Measurements from ENCODE around the gene CEBPA. TPM values are rescaled to one million over a fixed set of nuclear protein-coding genes. Genes with fewer than 3 reads are reported as not detected.
A peak's percentile ranks its signal among the peaks of the same experiment; 100 is the strongest.

The CEBPA gene
- total and polyA plus RNA-seq, 10 donors: 7.4 to 27.7 (median 18.0) TPM

DNA sequence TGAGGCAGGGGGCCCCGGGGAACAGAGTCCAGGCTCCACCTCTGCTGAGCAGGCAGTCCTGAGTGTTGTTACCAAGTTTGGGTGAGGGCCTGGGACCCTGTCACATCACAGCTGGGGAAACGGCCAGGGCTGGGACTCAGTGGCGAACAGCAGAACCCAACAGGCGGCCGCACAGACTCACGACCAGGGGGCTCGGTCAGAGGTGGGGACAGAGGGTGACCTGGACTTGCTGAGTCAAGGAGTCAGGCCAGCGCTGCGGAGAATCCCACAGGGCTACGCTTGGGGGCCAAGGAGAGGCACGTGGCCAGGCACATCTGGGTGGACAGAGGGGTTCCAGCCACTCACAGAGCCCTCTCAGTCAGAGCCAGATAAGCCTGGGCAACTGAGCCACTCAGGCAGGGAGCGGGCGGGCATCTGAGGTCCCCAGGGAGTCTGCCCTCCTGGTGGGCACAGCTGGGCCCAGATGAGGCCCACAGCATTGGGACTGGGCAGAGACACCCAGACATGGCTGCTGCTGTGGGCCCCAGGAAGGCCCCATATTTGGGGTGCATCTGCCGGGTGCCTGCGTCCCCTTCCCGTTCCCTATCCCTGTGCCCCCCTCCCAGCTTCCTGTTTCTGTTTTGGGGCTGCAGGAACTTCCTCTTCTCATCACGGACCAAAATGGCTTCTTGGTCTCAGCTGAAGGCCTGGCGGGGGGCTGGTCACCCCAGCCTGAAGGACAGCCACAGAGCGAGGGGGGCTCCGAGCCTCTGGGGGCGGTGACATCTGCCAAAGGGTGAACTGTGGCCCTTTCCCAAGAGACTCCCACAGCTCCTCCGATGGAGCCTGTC lies 34.0 kb downstream of the CEBPA start:
- H3K4me1 ChIP-seq: peaks cover 0 to 32% (median 15%) of the 10 kb centered on the region in 6 donors
- 46 to 71% (median 64%) methylated on average over 9 to 22 of the region's 22 CpGs for WGBS, 5 donors
- peak overlapping the region in 3 of 8 donors; percentile 50 to 81 (median 60) for H3K27ac ChIP-seq
- no peak for TF ChIP-seq POLR2A (IDR thresholded peaks at IDR 0.05)
- TF ChIP-seq POLR2AphosphoS5 (IDR thresholded peaks at IDR 0.05): peak in 1 of 3 donors; percentile 28
- no peaks in the 10 kb centered on the region for H3K9me3 ChIP-seq
- DNase-seq: peak; percentile 74
- no peaks in the 10 kb centered on the region for H3K36me3 ChIP-seq
- peak overlapping the region in 1 of 8 donors; percentile 2 for H3K4me3 ChIP-seq
- H3K27me3 ChIP-seq (replicated peaks in 1 of 7): peaks cover 0 to 26% (median 0%) of the 10 kb centered on the region in 7 donors
- intact Hi-C loops (cut with DNase I; ENCODE audit: low total_unique reads): no loop called here

- peak; percentile 77 for DNase-seq
- H3K27ac ChIP-seq: peak overlapping the region in 3 of 8 donors; percentile 50 to 81 (median 60)
Observed at GRCh38 chr19:33267706-33268105, 34.6 kb downstream of the CEBPA start.

DNA sequence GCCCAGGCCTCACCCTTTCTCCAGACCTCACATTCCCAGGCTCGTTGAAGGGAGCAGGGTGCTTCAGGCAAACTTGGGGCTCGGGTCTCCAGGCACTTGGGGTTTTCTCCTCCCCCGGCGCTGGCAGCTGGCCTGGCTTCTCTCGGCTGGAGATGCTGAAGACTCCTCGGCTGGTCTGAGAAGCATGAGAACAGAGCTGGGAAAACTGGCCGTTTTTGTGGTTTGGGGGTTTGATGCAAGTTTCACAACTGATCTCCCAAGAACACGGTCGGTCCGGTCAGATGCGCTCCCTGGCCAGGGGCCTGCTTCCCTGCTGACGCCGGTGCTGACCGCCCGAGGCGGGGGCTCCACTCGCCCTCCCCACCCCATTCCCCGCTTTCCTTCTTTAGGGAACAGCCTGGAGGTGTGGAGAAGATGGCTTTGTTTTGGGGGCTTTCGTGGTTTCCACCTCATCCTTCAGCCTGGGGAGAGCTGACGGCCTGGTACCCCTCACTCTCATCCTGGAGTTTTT lies 35.3 kb downstream of the CEBPA start:
- peaks cover 0 to 23% (median 0%) of the 10 kb centered on the region in 7 donors for H3K27me3 ChIP-seq (replicated peaks in 1 of 7)
- no peaks in the 10 kb centered on the region for H3K9me3 ChIP-seq
- H3K27ac ChIP-seq: peak overlapping the region in 1 of 8 donors; percentile 81
- TF ChIP-seq, protein P1, sequence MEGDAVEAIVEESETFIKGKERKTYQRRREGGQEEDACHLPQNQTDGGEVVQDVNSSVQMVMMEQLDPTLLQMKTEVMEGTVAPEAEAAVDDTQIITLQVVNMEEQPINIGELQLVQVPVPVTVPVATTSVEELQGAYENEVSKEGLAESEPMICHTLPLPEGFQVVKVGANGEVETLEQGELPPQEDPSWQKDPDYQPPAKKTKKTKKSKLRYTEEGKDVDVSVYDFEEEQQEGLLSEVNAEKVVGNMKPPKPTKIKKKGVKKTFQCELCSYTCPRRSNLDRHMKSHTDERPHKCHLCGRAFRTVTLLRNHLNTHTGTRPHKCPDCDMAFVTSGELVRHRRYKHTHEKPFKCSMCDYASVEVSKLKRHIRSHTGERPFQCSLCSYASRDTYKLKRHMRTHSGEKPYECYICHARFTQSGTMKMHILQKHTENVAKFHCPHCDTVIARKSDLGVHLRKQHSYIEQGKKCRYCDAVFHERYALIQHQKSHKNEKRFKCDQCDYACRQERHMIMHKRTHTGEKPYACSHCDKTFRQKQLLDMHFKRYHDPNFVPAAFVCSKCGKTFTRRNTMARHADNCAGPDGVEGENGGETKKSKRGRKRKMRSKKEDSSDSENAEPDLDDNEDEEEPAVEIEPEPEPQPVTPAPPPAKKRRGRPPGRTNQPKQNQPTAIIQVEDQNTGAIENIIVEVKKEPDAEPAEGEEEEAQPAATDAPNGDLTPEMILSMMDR (IDR thresholded peaks at IDR 0.05 in 8 of 11, conservative IDR thresholded peaks at IDR 0.05 in 3 of 11): no peak
- TF ChIP-seq POLR2AphosphoS5 (IDR thresholded peaks at IDR 0.05) (no peak), POLR2A (IDR thresholded peaks at IDR 0.05) (no peak)
- H3K4me3 ChIP-seq: no peak overlapping the region
- H3K36me3 ChIP-seq: no peaks in the 10 kb centered on the region
- DNase-seq: peak; percentile 74
- intact Hi-C loops (cut with DNase I; ENCODE audit: low total_unique reads): no loop called here
- WGBS, 5 donors: 38 to 75% (median 65%) methylated on average over 19 to 20 of the region's 20 CpGs
- peaks cover 0 to 29% (median 15%) of the 10 kb centered on the region in 6 donors for H3K4me1 ChIP-seq

More at GRCh38 chr19:33267706-33268105, 34.6 kb downstream of the CEBPA start:
- peaks cover 0 to 23% (median 0%) of the 10 kb centered on the region in 7 donors for H3K27me3 ChIP-seq (replicated peaks in 1 of 7)
- intact Hi-C loops (cut with DNase I; ENCODE audit: low total_unique reads): no loop called here
- WGBS, 5 donors: 51 to 76% (median 66%) methylated on average over 10 to 14 of the region's 14 CpGs
- H3K36me3 ChIP-seq: no peaks in the 10 kb centered on the region
- H3K9me3 ChIP-seq: no peaks in the 10 kb centered on the region
- no peak overlapping the region for H3K4me3 ChIP-seq
- H3K4me1 ChIP-seq: peaks cover 0 to 29% (median 14%) of the 10 kb centered on the region in 6 donors
- TF ChIP-seq, protein P1 (IDR thresholded peaks at IDR 0.05 in 8 of 11, conservative IDR thresholded peaks at IDR 0.05 in 3 of 11): no peak
- no peak for TF ChIP-seq POLR2AphosphoS5 (IDR thresholded peaks at IDR 0.05)
- no peak for TF ChIP-seq POLR2A (IDR thresholded peaks at IDR 0.05)

GRCh38 chr19:33264881-33265445 lies 37.4 kb downstream of the CEBPA start:
- TF ChIP-seq POLR2A (IDR thresholded peaks at IDR 0.05) (no peak), POLR2AphosphoS5 (IDR thresholded peaks at IDR 0.05) (no peak)
- TF ChIP-seq, protein P1 (IDR thresholded peaks at IDR 0.05 in 8 of 11, conservative IDR thresholded peaks at IDR 0.05 in 3 of 11): no peak
- Histone ChIP-seq H3K27me3 (replicated peaks in 1 of 7) (peaks cover 0 to 38% (median 0%) of the 10 kb centered on the region in 7 donors), H3K4me3 (no peak overlapping the region), H3K27ac (no peak overlapping the region), H3K9me3 (no peaks in the 10 kb centered on the region), H3K4me1 (peaks cover 9 to 50% (median 35%) of the 10 kb centered on the region in 6 donors), H3K36me3 (no peaks in the 10 kb centered on the region)
- intact Hi-C loops (cut with DNase I; ENCODE audit: low total_unique reads): no loop called here
- 82 to 92% (median 88%) methylated on average over 13 to 14 of the region's 14 CpGs for WGBS, 5 donors
- peak; percentile 55 for DNase-seq

Data from spleen (tissue), 11 donors.